K562 (cell line): ENCODE measurements around the gene MAST1. TPM values are rescaled to one million over a fixed set of nuclear protein-coding genes. Genes with fewer than 3 reads are reported as not detected.

Source experiments
- E2F3 ChIP-seq: fragments of 250-450 bp; sonication (Bioruptor Pico); IDR thresholded peaks from 2 replicates; pipeline ENCODE4 v1.4.0; 2020; ENCODE audit warnings: mild to moderate bottlenecking
- NRF1 ChIP-seq, 2 experiments: fragments of 450-650 bp; IDR thresholded peaks in 1 of 2; conservative IDR thresholded peaks in 1 of 2; 2 replicates each; pipeline ENCODE4 v1.6.1; 2014; ENCODE audit warnings: mild to moderate bottlenecking in 2 of 2
- RERE ChIP-seq: sonication (generic); formaldehyde crosslinking; IDR thresholded peaks from 2 replicates; pipeline ENCODE4 v1.8.0; 2023; ENCODE audit warnings: missing genetic modification reagents, mild to moderate bottlenecking, borderline replicate concordance
- ZBTB17 ChIP-seq: fragments of 450-650 bp; formaldehyde crosslinking; IDR thresholded peaks from 2 replicates; pipeline ENCODE4 v1.4.0; 2020; ENCODE audit warnings: mild to moderate bottlenecking
- ZNF41 ChIP-seq: fragments of 250-450 bp; sonication (Bioruptor Pico); conservative IDR thresholded peaks from 2 replicates; pipeline ENCODE4 v1.4.0; 2020; ENCODE audit warnings: mild to moderate bottlenecking
- ZNF717 ChIP-seq: fragments of 250-450 bp; sonication (Bioruptor Pico); IDR thresholded peaks from 2 replicates; pipeline ENCODE4 v1.5.0; 2021
- polyA plus RNA-seq, 8 experiments: library from polyadenylated mRNA; depleted of rRNA in 4 of 8; stranded (reverse) in 5 of 8; unstranded in 3 of 8; fragments of >200 nt; fragmentation: Nextera tagmentation in 2 of 8; fragmentation: Illumina TruSeq in 1 of 8; extraction: Ambion mirVana in 2 of 8; extraction: Trizol in 1 of 8; gene quantifications; 2 replicates each; pipeline versions ENCODE4 v1.2.1 to v1.2.3, GENCODE V29; 2011 to 2014; ENCODE audit warnings: inconsistent platforms in 1 of 8, missing spikeins in 1 of 8
- total RNA-seq, 7 experiments: library from RNA; depleted of rRNA in 6 of 7; stranded (reverse); fragments of >200 nt in 6 of 7; fragmentation: Illumina TruSeq in 2 of 7; extraction: Trizol in 2 of 7; gene quantifications; 2 replicates each; pipeline versions ENCODE4 v1.2.1 to v1.2.3, GENCODE V29; 2011 to 2021; ENCODE audit warnings: low replicate concordance in 1 of 7

MAST1 gene
- total and polyA plus RNA-seq, 9 of the 15 experiments (the other 6 are each of a cell fraction or from before 2014, with no cell fraction given), result 0.48 to 10.3 (median 3.9) TPM

- TF ChIP-seq ZBTB17 (CRISPR knock-in tag) (no peak), ZNF41 (CRISPR knock-in tag) (no peak), E2F3 (CRISPR knock-in tag) (no peak), ZNF717 (CRISPR knock-in tag) (no peak), NRF1 (conservative IDR thresholded peaks at IDR 0.05 in 1 of 2, IDR thresholded peaks at IDR 0.05 in 1 of 2) (peak; percentile 83 to 86), RERE (CRISPR knock-in tag) (no peak)
- TF ChIP-seq, all 486 proteins: peak for 8
Measured at GRCh38 chr19:12834566-12834943, 3.8 kb upstream of the MAST1 start, which contains the start of gene RTBDN (continued).
